HG03095 (cell line): Measurements from ENCODE around the gene RPUSD1.
"Not testable (repeated sequence)": the region's sequence is repeated elsewhere in the genome, so short reads cannot be mapped to it uniquely, and the experiment has no call there.

Source experiments
- ATAC-seq: cut with Tn5 transposase; IDR thresholded peaks from one replicate; pipeline ENCODE4 v1.9.1; 2021; ENCODE audit warnings: moderate library complexity; ENCODE audit not compliant: unreplicated experiment

RPUSD1 gene

DNA sequence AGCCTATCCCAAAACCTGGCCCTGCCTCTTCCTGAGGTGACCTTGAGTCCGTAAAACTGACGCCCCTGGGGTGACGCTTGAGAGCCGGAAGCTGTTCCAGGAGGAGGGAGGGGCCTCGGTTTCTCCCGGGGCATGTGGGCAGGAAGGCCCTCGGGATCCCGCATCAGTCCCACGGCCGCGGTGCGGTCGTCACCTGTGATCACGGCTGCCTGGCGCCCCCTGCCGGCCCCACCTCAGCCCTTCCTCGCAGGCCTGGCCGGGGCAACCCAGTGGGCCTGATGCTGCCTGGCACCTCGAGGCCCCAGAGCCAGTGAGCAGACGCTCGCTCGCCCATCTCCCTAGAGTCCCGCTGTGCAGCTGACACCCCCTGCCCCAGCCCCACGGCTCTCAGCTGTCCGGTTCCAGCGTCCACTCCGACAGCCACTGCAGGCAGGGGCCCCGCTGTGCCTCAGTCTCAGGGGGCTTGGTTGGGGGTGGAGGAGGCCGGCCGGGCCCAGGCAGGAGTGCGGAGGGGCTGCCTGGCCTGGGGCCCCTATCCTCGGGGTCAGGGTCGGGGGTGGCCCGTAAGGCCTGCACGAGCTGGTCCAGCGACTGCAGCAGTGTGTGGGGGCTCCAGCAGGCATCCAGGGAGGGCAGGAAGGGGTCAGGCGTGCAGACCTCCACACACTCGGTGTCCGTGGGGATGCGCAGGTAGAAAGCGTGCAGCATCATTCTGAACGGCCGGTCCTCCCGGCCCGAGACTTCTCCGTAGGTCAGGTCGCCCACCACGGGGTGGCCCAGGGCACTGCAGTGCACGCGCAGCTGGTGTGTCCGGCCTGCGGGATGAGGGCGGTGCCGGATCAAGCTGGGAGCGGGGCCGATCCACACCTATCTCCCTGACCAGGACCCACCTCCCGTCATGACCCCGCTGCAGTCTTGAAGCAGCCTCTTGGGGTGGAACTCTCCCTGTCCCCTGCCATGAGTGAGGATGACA is 2.3 kb downstream of the RPUSD1 start:
- no peak for ATAC-seq

GRCh38 chr16:784431-784830 is 3.8 kb downstream of the RPUSD1 start:
- no peak for ATAC-seq

GRCh38 chr16:783404-784161 is 4.6 kb downstream of the RPUSD1 start:
- ATAC-seq: no peak

GRCh38 chr16:782766-783403 is 5.3 kb downstream of the RPUSD1 start:
- no peak for ATAC-seq

GRCh38 chr16:782258-782657 is 5.9 kb downstream of the RPUSD1 start:
- no peak for ATAC-seq

- no peak for ATAC-seq
Measured at GRCh38 chr16:781346-782010, 6.7 kb downstream of the RPUSD1 start.

DNA sequence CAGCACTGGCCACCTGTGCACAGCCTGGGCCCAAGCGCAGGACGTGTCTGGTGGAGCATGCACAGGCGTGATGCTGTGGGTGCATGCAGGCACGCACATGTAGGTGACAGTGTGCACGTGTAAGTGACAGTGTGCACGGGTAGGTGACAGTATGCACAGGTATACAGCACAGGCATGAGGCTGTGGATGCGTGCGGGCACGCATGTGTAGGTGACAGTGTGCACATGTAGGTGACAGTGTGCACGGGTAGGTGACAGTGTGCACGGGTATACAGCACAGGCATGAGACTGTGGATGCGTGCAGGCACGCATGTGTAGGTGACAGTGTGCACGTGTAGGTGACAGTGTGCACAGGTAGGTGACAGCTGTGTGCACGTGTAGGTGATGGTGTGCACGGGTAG is 7.9 kb downstream of the RPUSD1 start:
- ATAC-seq: no peak

DNA sequence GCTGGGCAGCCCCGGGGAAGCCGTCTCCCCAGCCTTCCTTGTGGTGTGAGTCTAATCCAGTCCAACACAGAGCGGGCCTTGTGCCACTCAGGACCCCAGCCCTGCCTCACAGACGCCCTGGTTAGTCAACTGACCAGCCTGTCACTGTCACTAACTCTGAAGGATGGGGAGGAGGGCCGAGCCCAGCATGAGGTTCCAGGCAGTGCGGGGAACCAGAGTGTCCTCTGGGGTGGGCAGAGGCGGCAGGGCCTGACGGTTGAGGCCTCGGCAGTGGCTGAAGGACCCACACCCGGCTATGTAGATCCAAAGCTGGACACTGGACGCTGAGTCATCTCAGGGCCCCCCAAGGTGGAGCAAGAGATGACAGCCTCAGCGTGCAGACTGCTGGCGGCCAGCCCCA is 8.6 kb downstream of the RPUSD1 start:
- ATAC-seq: no peak

GRCh38 chr16:778909-779527 is 9.2 kb downstream of the RPUSD1 start:
- ATAC-seq: no peak

- ATAC-seq: no peak
Measured at GRCh38 chr16:778447-778846, 9.7 kb downstream of the RPUSD1 start.

GRCh38 chr16:777826-778225 is 10.4 kb downstream of the RPUSD1 start:
- no peak for ATAC-seq

GRCh38 chr16:776824-777223 is 11.4 kb downstream of the RPUSD1 start:
- no peak for ATAC-seq

DNA sequence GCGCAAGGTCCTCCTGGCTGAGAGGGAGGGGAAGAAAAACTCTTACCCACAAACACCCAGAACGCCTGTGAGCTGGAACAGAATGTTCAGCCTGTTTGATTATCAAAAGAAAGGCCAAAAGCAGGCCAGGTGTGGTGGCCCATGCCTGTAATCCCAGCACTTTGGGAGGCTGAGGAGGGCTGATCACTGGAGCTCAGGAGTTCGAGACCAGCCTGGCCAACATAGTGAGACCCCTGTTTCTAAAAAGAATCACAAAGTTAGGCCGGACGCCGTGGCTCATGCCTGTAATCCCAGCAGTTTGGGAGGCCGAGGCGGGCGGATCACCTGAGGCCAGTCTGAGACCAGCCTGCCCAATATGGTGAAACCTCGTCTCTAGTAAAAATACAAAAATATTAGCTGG is 11.9 kb downstream of the RPUSD1 start:
- ATAC-seq: not testable (repeated sequence)

- no peak for ATAC-seq
Measured at GRCh38 chr16:775236-775796, 12.9 kb downstream of the RPUSD1 start.

GRCh38 chr16:774086-775001 is 13.8 kb downstream of the RPUSD1 start:
- ATAC-seq: no peak

DNA sequence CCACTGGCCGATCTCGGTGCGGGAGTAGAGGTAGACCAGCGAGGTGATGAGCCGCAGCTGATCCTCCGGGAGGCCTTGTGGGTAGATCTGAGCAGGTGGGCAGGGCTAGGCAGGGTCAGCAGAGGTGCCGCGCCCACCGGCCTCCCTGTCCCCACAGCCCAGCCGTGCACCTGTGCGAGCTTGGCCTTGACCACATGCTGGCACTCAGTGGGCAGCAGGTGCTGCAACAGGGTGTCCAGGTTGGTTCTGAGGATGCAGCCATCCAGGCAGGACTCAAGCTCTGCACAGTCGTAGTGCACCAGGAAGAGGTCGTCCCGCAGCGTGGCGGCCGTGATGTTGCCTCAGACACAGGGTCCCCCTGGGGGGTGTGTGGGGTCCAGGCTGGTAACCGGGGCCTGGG is 15.2 kb downstream of the RPUSD1 start:
- no peak for ATAC-seq

- ATAC-seq: no peak
Measured at GRCh38 chr16:770411-770810, 17.8 kb downstream of the RPUSD1 start.

DNA sequence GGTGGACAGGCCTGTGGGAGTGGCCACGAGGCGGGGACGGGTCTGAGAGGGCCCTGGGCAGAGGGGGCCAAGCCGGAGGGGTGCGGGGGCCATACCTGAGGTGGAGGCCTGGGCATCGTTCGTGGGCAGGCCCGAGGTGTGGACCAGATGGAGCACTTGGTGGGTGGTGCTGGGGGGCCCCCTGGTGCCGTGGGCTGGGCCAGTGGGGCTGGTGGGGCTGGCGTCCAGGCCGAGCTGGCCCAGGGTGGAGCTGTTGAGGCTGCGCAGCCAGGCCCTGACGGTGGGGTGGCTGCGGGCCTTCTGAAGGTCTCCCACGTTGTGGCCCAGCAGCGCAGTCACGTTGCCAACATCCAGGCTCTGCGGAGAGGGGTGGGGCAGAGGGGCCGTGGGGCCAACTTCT is 18.2 kb downstream of the RPUSD1 start:
- ATAC-seq: no peak

GRCh38 chr16:769184-769784 is 18.9 kb downstream of the RPUSD1 start:
- no peak for ATAC-seq
